Measurements from ENCODE around the gene MYO5B. TPM values are rescaled to one million over a fixed set of nuclear protein-coding genes. Genes with fewer than 3 reads are reported as not detected.
"Not testable (repeated sequence)": the region's sequence is repeated elsewhere in the genome, so short reads cannot be mapped to it uniquely, and the experiment has no call there.

Gene MYO5B
- total RNA-seq, 6 experiments from 2014 or later, result 0.17 to 0.28 TPM; not detected in 4

GRCh38 chr18:49795612-49796552 lies 399.1 kb downstream of the MYO5B start:
- Mint-ChIP-seq H3K4me3 (no peak overlapping the region), H3K36me3 (ENCODE audit: low read depth) (no peaks in the 10 kb centered on the region), H3K27me3 (ENCODE audit: insufficient read depth) (no peaks in the 10 kb centered on the region), H3K9me3 (no peaks in the 10 kb centered on the region), H3K4me1 (ENCODE audit: low read depth) (peaks cover 8% of the 10 kb centered on the region), H3K27ac (no peak overlapping the region; the same call in 1 of the 2 replicates)
- DNase-seq, result no peak
- TF ChIP-seq CTCF (IDR thresholded peaks at IDR 0.05), result no peak

- Mint-ChIP-seq H3K36me3 (ENCODE audit: low read depth) (no peaks in the 10 kb centered on the region), H3K4me3 (no peak overlapping the region), H3K27me3 (ENCODE audit: insufficient read depth) (no peaks in the 10 kb centered on the region), H3K9me3 (no peaks in the 10 kb centered on the region), H3K27ac (no peak overlapping the region), H3K4me1 (ENCODE audit: low read depth) (peaks cover 8% of the 10 kb centered on the region)
- no peak for DNase-seq
- TF ChIP-seq CTCF (IDR thresholded peaks at IDR 0.05), result no peak
These were observed 400.2 kb downstream of the MYO5B start for GRCh38 chr18:49794743-49795142.

GRCh38 chr18:49789560-49790134 lies 405.3 kb downstream of the MYO5B start:
- not testable (repeated sequence) for H3K27me3 Mint-ChIP-seq (ENCODE audit: insufficient read depth); H3K4me3 Mint-ChIP-seq; H3K9me3 Mint-ChIP-seq; H3K36me3 Mint-ChIP-seq (ENCODE audit: low read depth); H3K27ac Mint-ChIP-seq; DNase-seq
- peaks cover 12% of the 10 kb centered on the region for H3K4me1 Mint-ChIP-seq (ENCODE audit: low read depth)

- TF ChIP-seq CTCF (IDR thresholded peaks at IDR 0.05), result no peak
- peak; percentile 10 for DNase-seq
- peak overlapping the region; percentile 71 for H3K4me3 Mint-ChIP-seq
- peaks cover 12% of the 10 kb centered on the region for H3K4me1 Mint-ChIP-seq (ENCODE audit: low read depth)
- peak overlapping the region; percentile 13 for H3K27ac Mint-ChIP-seq
- H3K36me3 Mint-ChIP-seq (ENCODE audit: low read depth), result no peaks in the 10 kb centered on the region
- no peaks in the 10 kb centered on the region for H3K9me3 Mint-ChIP-seq
- H3K27me3 Mint-ChIP-seq (ENCODE audit: insufficient read depth), result no peaks in the 10 kb centered on the region
These were observed 406.5 kb downstream of the MYO5B start for GRCh38 chr18:49788327-49788898.

- no peaks in the 10 kb centered on the region for H3K27me3 Mint-ChIP-seq (ENCODE audit: insufficient read depth)
- no peak for TF ChIP-seq CTCF (IDR thresholded peaks at IDR 0.05)
- no peaks in the 10 kb centered on the region for H3K9me3 Mint-ChIP-seq
- H3K36me3 Mint-ChIP-seq (ENCODE audit: low read depth), result no peaks in the 10 kb centered on the region
- H3K4me1 Mint-ChIP-seq (ENCODE audit: low read depth), result peaks cover 12% of the 10 kb centered on the region
- H3K27ac Mint-ChIP-seq, result no peak overlapping the region
- no peak overlapping the region for H3K4me3 Mint-ChIP-seq
- DNase-seq, result no peak
These were observed 408.8 kb downstream of the MYO5B start for GRCh38 chr18:49786019-49786720.

Measured in HFFc6 (cell line).